Naive thymus-derived CD4-positive, alpha-beta T cell (primary cell): ENCODE results near the gene DDX28. TPM values are rescaled to one million over a fixed set of nuclear protein-coding genes. Genes with fewer than 3 reads are reported as not detected.
"Not testable (repeated sequence)": the region's sequence is repeated elsewhere in the genome, so short reads cannot be mapped to it uniquely, and the experiment has no call there.

Source experiments
- ATAC-seq: fragments of 150-1000 bp; cut with Tn5 transposase; 2 replicates; pipeline ENCODE4 v1.10.0; 2021; ENCODE audit warnings: mild to moderate bottlenecking, moderate library complexity
- CTCF ChIA-PET: fragments of 350-600 bp; sonication (Branson Sonifier 250); formaldehyde crosslinking; loops from one replicate; lab custom pipeline; 2021; ENCODE audit warnings: antibody characterized with exemption; lab: Charles Lee
- POLR2A ChIA-PET: fragments of 350-600 bp; sonication (Branson Sonifier 250); formaldehyde crosslinking; loops from one replicate; lab custom pipeline; 2021; ENCODE audit warnings: antibody characterized with exemption, inconsistent platforms; lab: Charles Lee
- DNase-seq, 9 donors: peaks; one replicate each; pipeline versions ENCODE4 v3.0.0 to v3.0.0-alpha.2; 2020 to 2022; ENCODE audit warnings: mixed read lengths in 1 of 9
- H3K27ac ChIP-seq: one replicate; pipeline ENCODE4 v1.7.0; 2013; ENCODE audit warnings: mild to moderate bottlenecking, low read depth, low read length, moderate library complexity
- H3K27me3 ChIP-seq, 2 donors: one replicate each; pipeline ENCODE4 v1.7.0; 2013; ENCODE audit warnings: low read length in 2 of 2, mild to moderate bottlenecking in 2 of 2, moderate library complexity in 2 of 2; ENCODE audit not compliant: control insufficient read depth in 2 of 2, insufficient read depth in 2 of 2
- H3K36me3 ChIP-seq, 3 experiments: 1 replicate in 2 of 3; 2 replicates in 1 of 3; pipeline ENCODE4 v1.7.0; 2013; ENCODE audit warnings: low read length in 3 of 3, mild to moderate bottlenecking in 3 of 3, moderate library complexity in 1 of 3; ENCODE audit not compliant: insufficient read depth in 3 of 3, control insufficient read depth in 2 of 3
- H3K4me1 ChIP-seq, 2 donors: one replicate each; pipeline ENCODE4 v1.7.0; 2013; ENCODE audit warnings: low read length in 2 of 2, mild to moderate bottlenecking in 2 of 2, moderate library complexity in 1 of 2; ENCODE audit not compliant: control insufficient read depth in 2 of 2, insufficient read depth in 2 of 2
- H3K4me3 ChIP-seq: 2 replicates; pipeline ENCODE4 v1.7.0; 2013; ENCODE audit warnings: mild to moderate bottlenecking, low read length
- H3K9me3 ChIP-seq, 3 experiments: 1 replicate in 2 of 3; 2 replicates in 1 of 3; pipeline ENCODE4 v1.7.0; 2013; ENCODE audit warnings: low read length in 3 of 3; ENCODE audit not compliant: control insufficient read depth in 2 of 3
- H3K27ac Mint-ChIP-seq, 9 donors: one replicate each; pipeline ENCODE4 v1.8.0; 2020 to 2022; ENCODE audit warnings: mixed read lengths in 9 of 9, mild to moderate bottlenecking in 8 of 9, moderate library complexity in 5 of 9, inconsistent platforms in 2 of 9
- H3K27me3 Mint-ChIP-seq, 5 donors: one replicate each; pipeline ENCODE4 v1.8.0; 2021 to 2022; ENCODE audit warnings: mixed read lengths in 5 of 5, mild to moderate bottlenecking in 1 of 5
- H3K36me3 Mint-ChIP-seq, 5 donors: one replicate each; pipeline ENCODE4 v1.8.0; 2020 to 2022; ENCODE audit warnings: mixed read lengths in 5 of 5, mild to moderate bottlenecking in 3 of 5, inconsistent platforms in 1 of 5
- H3K4me1 Mint-ChIP-seq, 7 donors: one replicate each; pipeline ENCODE4 v1.8.0; 2020 to 2022; ENCODE audit warnings: mixed read lengths in 7 of 7, mild to moderate bottlenecking in 3 of 7, inconsistent platforms in 1 of 7
- H3K4me3 Mint-ChIP-seq, 10 donors: one replicate each; pipeline ENCODE4 v1.8.0; 2020 to 2022; ENCODE audit warnings: mild to moderate bottlenecking in 10 of 10, mixed read lengths in 10 of 10, moderate library complexity in 6 of 10, inconsistent platforms in 2 of 10
- H3K9me3 Mint-ChIP-seq, 11 donors: one replicate each; pipeline ENCODE4 v1.8.0; 2020 to 2022; ENCODE audit warnings: mixed read lengths in 11 of 11, mild to moderate bottlenecking in 4 of 11, inconsistent platforms in 1 of 11, moderate library complexity in 1 of 11
- intact Hi-C, 2 donors: fragments of 100-400 bp; cut with micrococcal nuclease; formaldehyde crosslinking; loops; one replicate each; pipeline ENCODE4 v1.15.1; 2023
- polyA plus RNA-seq, 2 donors: library from polyadenylated mRNA; unstranded; fragments of 300-500 nt; fragmentation: Illumina TruSeq; gene quantifications; one replicate each; pipeline ENCODE4 v1.2.3, GENCODE V29; 2021
- total RNA-seq, 6 experiments: library from RNA in 5 of 6; stranded (reverse) in 5 of 6; gene quantifications; 1 replicate in 5 of 6; 2 replicates in 1 of 6; pipeline ENCODE4 v1.2.3 and lab custom pipeline; 2021 to 2026

DDX28 gene
- total and polyA plus RNA-seq, 7 experiments from 2014 or later, result 15.5 to 67.7 (median 19.5) TPM

GRCh38 chr16:68019167-68019680 lies 3.8 kb downstream of the DDX28 start:
- DNase-seq (no peak), ATAC-seq (no peak)
- Mint-ChIP-seq H3K27ac (no peak overlapping the region), H3K36me3 (peaks cover 0 to 10% (median 3%) of the 10 kb centered on the region in 5 donors), H3K4me1 (peaks cover 9 to 37% (median 29%) of the 10 kb centered on the region in 7 donors), H3K9me3 (peaks cover 0 to 7% (median 0%) of the 10 kb centered on the region in 11 donors), H3K27me3 (peaks cover 0 to 2% (median 0%) of the 10 kb centered on the region in 5 donors), H3K4me3 (no peak overlapping the region)
- Histone ChIP-seq H3K4me1 (peaks cover 16 to 21% of the 10 kb centered on the region in 2 donors), H3K9me3 (no peaks in the 10 kb centered on the region), H3K4me3 (no peak overlapping the region), H3K27me3 (no peaks in the 10 kb centered on the region), H3K36me3 (peaks cover 0 to 20% (median 0%) of the 10 kb centered on the region in 3 experiments), H3K27ac (no peak overlapping the region)
- ChIA-PET CTCF (interaction anchor here (0.7 kb wide), 1 partner anchor 176 kb away, joined by 3 read pairs; no protein-coding TSS in a partner anchor), POLR2A (interaction anchor here (0.6 to 12.0 kb wide), 2 partner anchors 20 to 112 kb away, joined by 3 to 422 read pairs; partner anchors contain the start of gene DPEP2)
- intact Hi-C loops, result no loop called here

- POLR2A ChIA-PET, result interaction anchor here (12.0 kb wide), 1 partner anchor 17 kb away, joined by 422 read pairs; the partner anchor contains the start of gene DPEP2
- Mint-ChIP-seq H3K4me3 (no peak within 1 kb of the TSS), H3K9me3 (no peaks in the 10 kb centered on the region)
These were observed 7.4 kb downstream of the DDX28 start, which contains the start of gene DPEP2NB for GRCh38 chr16:68015681-68016080. DPEP2NB (minus strand) TSS chr16:68015911; CDS start chr16:68015770, 141 bp downstream.

DNA sequence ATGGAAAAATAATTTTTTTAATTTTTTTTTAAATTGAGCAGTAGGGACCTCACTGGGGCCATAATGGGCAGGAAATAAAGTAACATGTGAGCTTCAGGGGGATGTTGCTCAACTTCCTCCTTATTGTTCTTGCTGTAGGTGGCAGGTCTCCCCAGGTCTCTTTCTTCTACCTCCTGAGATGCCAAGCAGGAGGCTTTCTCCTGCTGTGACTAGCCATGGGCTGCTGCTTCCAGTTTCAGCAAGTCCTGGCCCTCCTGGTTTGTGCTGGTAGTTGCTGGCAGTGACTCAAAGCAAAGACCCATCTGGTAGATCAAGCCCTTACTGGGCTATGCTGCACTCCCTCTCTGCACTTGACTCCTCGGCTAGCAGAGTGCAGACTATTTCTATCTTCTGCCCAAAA lies 9.6 kb downstream of the DDX28 start:
- Histone ChIP-seq H3K4me3 (no peak overlapping the region), H3K9me3 (no peaks in the 10 kb centered on the region), H3K36me3 (no peaks in the 10 kb centered on the region), H3K27me3 (no peaks in the 10 kb centered on the region), H3K27ac (no peak overlapping the region), H3K4me1 (no peaks in the 10 kb centered on the region)
- CTCF ChIA-PET, result interaction anchor here (0.7 to 0.9 kb wide), 2 partner anchors 12 to 15 kb away, joined by 3 read pairs; no protein-coding TSS in a partner anchor
- H3K4me1 Mint-ChIP-seq, result peaks cover 12 to 30% (median 14%) of the 10 kb centered on the region in 7 donors
- H3K36me3 Mint-ChIP-seq, result no peaks in the 10 kb centered on the region
- H3K27ac Mint-ChIP-seq, result peak overlapping the region in 6 of 9 donors; percentile 19 to 79 (median 50)
- DNase-seq (no peak), ATAC-seq (peak; percentile 37)
- H3K4me3 Mint-ChIP-seq, result peak overlapping the region in 3 of 10 donors; percentile 19 to 43 (median 28)
- POLR2A ChIA-PET, result interaction anchor here (0.6 to 12.0 kb wide), 3 partner anchors 9 to 169 kb away, joined by 5 to 422 read pairs (median 27); partner anchors contain the start of genes DDX28, DPEP2 and DUS2
- intact Hi-C loops, result no loop called here
- H3K27me3 Mint-ChIP-seq, result peaks cover 0 to 2% (median 0%) of the 10 kb centered on the region in 5 donors
- no peaks in the 10 kb centered on the region for H3K9me3 Mint-ChIP-seq

More at GRCh38 chr16:68015681-68016080, 7.4 kb downstream of the DDX28 start, which contains the start of gene DPEP2NB:
- ATAC-seq, result no peak
- peak within 1 kb of the TSS in 3 of 9 donors; percentile 36 to 72 (median 51) for H3K27ac Mint-ChIP-seq
- DNase-seq, result no peak
- no peak within 1 kb of the TSS for H3K27ac ChIP-seq
- H3K4me1 Mint-ChIP-seq, result peaks cover 6 to 18% (median 13%) of the 10 kb centered on the region in 7 donors
- H3K36me3 ChIP-seq, result peaks cover 0 to 4% (median 0%) of the 10 kb centered on the region in 3 experiments
- CTCF ChIA-PET, result no interaction called here
- intact Hi-C loops, result no loop called here
- peaks cover 0 to 3% (median 0%) of the 10 kb centered on the region in 5 donors for H3K36me3 Mint-ChIP-seq
- H3K9me3 ChIP-seq, result no peaks in the 10 kb centered on the region
- no peaks in the 10 kb centered on the region for H3K4me1 ChIP-seq
- no peaks in the 10 kb centered on the region for H3K27me3 ChIP-seq
- H3K27me3 Mint-ChIP-seq, result peaks cover 0 to under 1% (median 0%) of the 10 kb centered on the region in 5 donors
- H3K4me3 ChIP-seq, result no peak within 1 kb of the TSS

- H3K27me3 Mint-ChIP-seq, H3K36me3 Mint-ChIP-seq, H3K9me3 Mint-ChIP-seq, H3K27me3 ChIP-seq, H3K9me3 ChIP-seq, H3K4me3 ChIP-seq, ATAC-seq, H3K36me3 ChIP-seq, DNase-seq, intact Hi-C loops, H3K27ac ChIP-seq, H3K4me3 Mint-ChIP-seq: not testable (repeated sequence)
- H3K4me1 Mint-ChIP-seq, result peaks cover 20 to 49% (median 35%) of the 10 kb centered on the region in 7 donors
- H3K27ac Mint-ChIP-seq, result peak overlapping the region in 7 of 9 donors; percentile 28 to 91 (median 80)
- H3K4me1 ChIP-seq, result peaks cover 19 to 20% of the 10 kb centered on the region in 2 donors
- CTCF ChIA-PET, result interaction anchor here (1.1 kb wide), 1 partner anchor 10 kb away, joined by 3 read pairs; no protein-coding TSS in a partner anchor
- POLR2A ChIA-PET, result interaction anchor here (0.5 to 3.3 kb wide), 4 partner anchors 10 to 293 kb away, joined by 3 to 27 read pairs (median 5); partner anchors contain the start of gene DPEP2
These were observed 13.2 kb downstream of the DDX28 start for GRCh38 chr16:68009872-68010271.

DNA sequence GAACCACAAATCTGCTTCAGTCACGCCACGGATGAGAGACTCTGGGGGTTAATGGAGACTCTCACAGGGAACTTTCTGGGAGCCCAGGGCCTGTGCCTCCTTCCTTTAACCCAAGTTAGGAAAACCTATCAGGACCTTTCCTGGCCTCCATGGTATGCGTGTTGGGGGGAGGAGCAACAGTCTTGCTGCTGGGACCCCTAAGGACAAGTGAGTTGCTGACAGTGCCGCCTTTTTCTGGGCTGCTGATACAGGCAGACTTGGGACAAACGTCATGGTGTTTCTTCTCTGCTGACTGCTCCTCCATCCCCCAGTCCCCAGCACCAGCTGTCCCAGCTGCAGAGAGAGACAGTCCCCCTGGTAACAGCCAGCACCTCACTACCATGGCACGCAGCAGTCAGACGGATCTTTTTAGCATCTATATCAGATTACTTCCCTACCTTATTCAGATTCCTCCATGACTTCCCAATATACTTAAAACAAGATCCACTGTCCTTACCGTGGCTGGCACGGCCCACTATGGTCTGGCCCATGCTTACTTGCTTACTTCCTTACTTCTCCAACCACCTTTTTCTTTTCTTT lies 13.8 kb downstream of the DDX28 start:
- peak overlapping the region in 7 of 9 donors; percentile 15 to 90 (median 72) for H3K27ac Mint-ChIP-seq
- DNase-seq (no peak), ATAC-seq (no peak)
- CTCF ChIA-PET, result interaction anchor here (1.0 to 1.1 kb wide), 2 partner anchors 9 to 16 kb away, joined by 3 to 5 read pairs; no protein-coding TSS in a partner anchor
- Histone ChIP-seq H3K27ac (no peak overlapping the region), H3K36me3 (no peaks in the 10 kb centered on the region), H3K27me3 (no peaks in the 10 kb centered on the region), H3K4me3 (no peak overlapping the region), H3K9me3 (no peaks in the 10 kb centered on the region), H3K4me1 (peaks cover 22 to 26% of the 10 kb centered on the region in 2 donors)
- peaks cover 0 to 1% (median 0%) of the 10 kb centered on the region in 5 donors for H3K36me3 Mint-ChIP-seq
- peaks cover 24 to 54% (median 39%) of the 10 kb centered on the region in 7 donors for H3K4me1 Mint-ChIP-seq
- H3K9me3 Mint-ChIP-seq, result peaks cover 0 to 2% (median 0%) of the 10 kb centered on the region in 11 donors
- H3K27me3 Mint-ChIP-seq, result peaks cover 0 to 2% (median 0%) of the 10 kb centered on the region in 5 donors
- intact Hi-C loops, result no loop called here
- POLR2A ChIA-PET, result interaction anchor here (0.5 to 20.6 kb wide), 3 partner anchors 9 to 294 kb away, joined by 3 to 422 read pairs (median 27); partner anchors contain the start of genes DDX28, DPEP2, DPEP2NB and DUS2
- H3K4me3 Mint-ChIP-seq, result no peak overlapping the region

DNA sequence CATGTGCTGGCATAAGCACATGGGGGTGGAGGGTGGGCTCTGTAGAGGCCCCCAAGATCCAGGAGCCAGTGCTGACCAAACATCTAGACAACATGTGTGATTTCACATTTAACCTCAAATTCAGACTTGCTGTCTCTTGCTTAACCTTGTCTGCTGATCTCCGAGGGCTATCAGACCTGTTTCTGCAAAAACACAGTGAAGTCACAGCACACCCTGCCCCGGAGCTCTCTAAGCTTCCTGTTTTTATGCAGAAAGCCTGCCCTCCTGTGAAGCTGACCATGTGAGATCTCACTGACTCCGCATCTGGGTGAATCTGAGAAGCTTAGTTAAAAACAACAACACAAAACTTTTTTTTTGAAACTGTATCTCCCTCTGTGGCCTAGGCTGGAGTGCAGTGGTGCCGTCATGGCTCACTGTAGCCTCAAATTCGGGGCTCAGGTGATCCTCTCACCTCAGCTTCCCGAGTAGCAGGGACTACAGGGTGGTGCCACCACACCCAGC lies 17.2 kb downstream of the DDX28 start:
- H3K4me3 Mint-ChIP-seq, result peak overlapping the region; percentile 40 to 85 (median 60)
- ChIA-PET CTCF (interaction anchor here (0.6 to 1.8 kb wide), 10 partner anchors 12 to 211 kb away, joined by 3 to 13 read pairs (median 3); partner anchors contain the start of genes DDX28 and DUS2), POLR2A (interaction anchor here (0.6 to 20.6 kb wide), 21 partner anchors 9 to 469 kb away, joined by 3 to 422 read pairs (median 5); partner anchors contain the start of genes CTCF, DDX28, DPEP2NB and DUS2)
- H3K9me3 Mint-ChIP-seq, result peaks cover 0 to 2% (median 0%) of the 10 kb centered on the region in 11 donors
- Histone ChIP-seq H3K4me3 (peak overlapping the region; percentile 23), H3K4me1 (peaks cover 28 to 45% of the 10 kb centered on the region in 2 donors), H3K27ac (peak overlapping the region; percentile 50), H3K27me3 (no peaks in the 10 kb centered on the region), H3K9me3 (no peaks in the 10 kb centered on the region), H3K36me3 (no peaks in the 10 kb centered on the region)
- intact Hi-C loops, result loop anchor here in 1 of 2 donors (1.0 to 2.0 kb wide), 2 partner anchors 13 to 17 kb away; partner anchors contain the start of genes DDX28 and DUS2
- DNase-seq (peak in 7 of 9 donors; percentile 37 to 87 (median 77)), ATAC-seq (peak; percentile 99)
- H3K27ac Mint-ChIP-seq, result peak overlapping the region; percentile 91 to 100 (median 97)
- H3K4me1 Mint-ChIP-seq, result peaks cover 18 to 68% (median 44%) of the 10 kb centered on the region in 7 donors
- H3K36me3 Mint-ChIP-seq, result peaks cover 0 to 1% (median 0%) of the 10 kb centered on the region in 5 donors
- peaks cover 0 to 2% (median 0%) of the 10 kb centered on the region in 5 donors for H3K27me3 Mint-ChIP-seq
